MM.1S (cell line): ENCODE measurements around the gene R3HDM1.

Experiments
- EZH2 ChIP-seq: fragments of 300-600 bp; sonication (generic); optimal IDR thresholded peaks from 2 replicates; pipeline ENCODE3; 2017; ENCODE audit warnings: low read depth, mild to moderate bottlenecking, antibody characterized with exemption, low read length, mixed read lengths
- TF ChIP-seq, protein P1 (sequence below): fragments of 300-600 bp; sonication (generic); IDR thresholded peaks from 2 replicates; pipeline ENCODE4 v1.5.1; 2016; ENCODE audit warnings: antibody characterized with exemption, low read length, mixed read lengths

DNA sequence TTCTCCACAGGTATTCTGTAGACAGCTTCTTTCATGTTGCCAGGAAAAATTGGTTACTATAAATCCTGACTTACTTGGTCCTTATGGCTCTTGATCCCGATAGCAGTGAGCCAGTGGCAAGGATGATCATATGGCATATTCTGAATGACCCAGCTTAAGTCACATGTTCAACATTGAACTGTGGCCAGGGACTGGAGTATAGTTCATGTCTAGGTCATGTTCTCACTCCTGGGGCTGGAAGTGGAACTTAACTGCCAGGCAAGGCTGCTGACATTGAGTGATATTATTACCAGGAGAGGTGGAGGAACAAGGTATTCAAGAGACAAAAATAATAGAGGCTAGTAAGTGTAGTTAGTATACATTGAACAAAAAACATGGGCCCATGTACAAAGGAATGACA lies 26.2 kb downstream of the R3HDM1 start:
- TF ChIP-seq, protein P1, sequence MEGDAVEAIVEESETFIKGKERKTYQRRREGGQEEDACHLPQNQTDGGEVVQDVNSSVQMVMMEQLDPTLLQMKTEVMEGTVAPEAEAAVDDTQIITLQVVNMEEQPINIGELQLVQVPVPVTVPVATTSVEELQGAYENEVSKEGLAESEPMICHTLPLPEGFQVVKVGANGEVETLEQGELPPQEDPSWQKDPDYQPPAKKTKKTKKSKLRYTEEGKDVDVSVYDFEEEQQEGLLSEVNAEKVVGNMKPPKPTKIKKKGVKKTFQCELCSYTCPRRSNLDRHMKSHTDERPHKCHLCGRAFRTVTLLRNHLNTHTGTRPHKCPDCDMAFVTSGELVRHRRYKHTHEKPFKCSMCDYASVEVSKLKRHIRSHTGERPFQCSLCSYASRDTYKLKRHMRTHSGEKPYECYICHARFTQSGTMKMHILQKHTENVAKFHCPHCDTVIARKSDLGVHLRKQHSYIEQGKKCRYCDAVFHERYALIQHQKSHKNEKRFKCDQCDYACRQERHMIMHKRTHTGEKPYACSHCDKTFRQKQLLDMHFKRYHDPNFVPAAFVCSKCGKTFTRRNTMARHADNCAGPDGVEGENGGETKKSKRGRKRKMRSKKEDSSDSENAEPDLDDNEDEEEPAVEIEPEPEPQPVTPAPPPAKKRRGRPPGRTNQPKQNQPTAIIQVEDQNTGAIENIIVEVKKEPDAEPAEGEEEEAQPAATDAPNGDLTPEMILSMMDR, result no peak
- no peak for TF ChIP-seq EZH2
